Smooth muscle cell (in vitro differentiated cells): ENCODE data around the gene BPHL. TPM values are rescaled to one million over a fixed set of nuclear protein-coding genes. Genes with fewer than 3 reads are reported as not detected.

Source experiments
- DNase-seq: peaks from one replicate; lab custom pipeline; 2025; ENCODE audit not compliant: unreplicated experiment; lab: John Stamatoyannopoulos, UW
- H2AFZ ChIP-seq: fragments of 200-600 bp; sonication (generic); 2 replicates; pipeline ENCODE4 v1.6.0; 2016; ENCODE audit warnings: antibody characterized with exemption, low read depth, mild to moderate bottlenecking
- H3F3A ChIP-seq: fragments of 200-600 bp; sonication (generic); 2 replicates; pipeline ENCODE4 v1.6.0; 2017; ENCODE audit warnings: antibody characterized with exemption, low read depth
- H3K27ac ChIP-seq: fragments of 200-600 bp; sonication (generic); 2 replicates; pipeline ENCODE4 v1.5.1; 2016; ENCODE audit warnings: low read depth, mild to moderate bottlenecking
- H3K27me3 ChIP-seq: fragments of 200-600 bp; sonication (generic); 2 replicates; pipeline ENCODE4 v1.6.1; 2016; ENCODE audit warnings: low read depth, mild to moderate bottlenecking
- H3K36me3 ChIP-seq: fragments of 200-600 bp; sonication (generic); 2 replicates; pipeline ENCODE4 v1.5.1; 2016; ENCODE audit warnings: low read depth
- H3K4me1 ChIP-seq: fragments of 200-600 bp; sonication (generic); 2 replicates; pipeline ENCODE4 v1.5.1; 2016; ENCODE audit warnings: low read depth
- H3K4me2 ChIP-seq: fragments of 200-600 bp; sonication (generic); 2 replicates; pipeline ENCODE4 v1.6.0; 2016; ENCODE audit warnings: mild to moderate bottlenecking
- H3K4me3 ChIP-seq: fragments of 200-600 bp; sonication (generic); 2 replicates; pipeline ENCODE4 v1.5.1; 2016; ENCODE audit warnings: mild to moderate bottlenecking
- H3K79me2 ChIP-seq: fragments of 200-600 bp; sonication (generic); 2 replicates; pipeline ENCODE4 v1.6.0; 2016; ENCODE audit warnings: low read depth, mild to moderate bottlenecking
- H3K9ac ChIP-seq: fragments of 200-600 bp; sonication (generic); 2 replicates; pipeline ENCODE4 v1.6.0; 2016; ENCODE audit warnings: low read depth
- H3K9me3 ChIP-seq: fragments of 200-600 bp; sonication (generic); replicated peaks from 2 replicates; pipeline ENCODE4 v1.5.1; 2016; ENCODE audit warnings: low read depth
- H4K20me1 ChIP-seq: fragments of 200-600 bp; sonication (generic); 2 replicates; pipeline ENCODE4 v1.6.0; 2016; ENCODE audit warnings: low read depth
- CTCF ChIP-seq: fragments of 200-600 bp; sonication (generic); IDR thresholded peaks from 2 replicates; pipeline ENCODE4 v1.5.1; 2017; ENCODE audit warnings: borderline replicate concordance, mild to moderate bottlenecking, antibody characterized with exemption; ENCODE audit not compliant: insufficient read depth, poor library complexity, severe bottlenecking
- WGBS: methylation state at CpG from one replicate; pipeline ENCODE4 v1.1.7; 2016; ENCODE audit warnings: low lambda C conversion rate; 5-methylcytosine and 5-hydroxymethylcytosine counted together
- polyA plus RNA-seq: library from polyadenylated mRNA; unstranded; fragments of >200 nt; fragmentation: Nextera tagmentation; extraction: Ambion mirVana; gene quantifications from 2 replicates; pipeline ENCODE4 v1.2.1, GENCODE V29; 2016
- small RNA-seq: library from RNA; depleted of rRNA; stranded (forward); fragments of <200 nt; gene quantifications from one replicate; pipeline ENCODE3, GENCODE V24; 2014
- total RNA-seq: library from RNA; depleted of rRNA; stranded (reverse); fragments of >200 nt; gene quantifications from 2 replicates; pipeline ENCODE4 v1.2.3, GENCODE V29; 2014

BPHL gene
- total and polyA plus RNA-seq, 2 experiments from 2014 or later = 21.3 to 43.6 TPM

- Histone ChIP-seq H3K9ac (no peak overlapping the region), H3K4me2 (no peak overlapping the region), H3K79me2 (no peaks in the 10 kb centered on the region), H3K4me1 (peaks cover 8% of the 10 kb centered on the region), H3K4me3 (no peak overlapping the region), H3F3A (peaks cover 8% of the 10 kb centered on the region), H2AFZ (no peak overlapping the region), H4K20me1 (no peaks in the 10 kb centered on the region), H3K27ac (no peak overlapping the region), H3K9me3 (no peaks in the 10 kb centered on the region), H3K36me3 (no peaks in the 10 kb centered on the region), H3K27me3 (no peaks in the 10 kb centered on the region)
- no peak for TF ChIP-seq CTCF
- 94% methylated on average over 2 of the region's 2 CpGs for WGBS
- no peak for DNase-seq
These were observed 82.9 kb downstream of the BPHL start for GRCh38 chr6:3201388-3201787.

Small RNA genes lying within 50 kb of the gene (small RNA-seq; reads per million reads assigned to genes)
- gene RNA5SP201 = 0.32 reads per million, percentile 7 among the genes with 10 or more reads in this experiment

Other genes with a start within 250 kb of the BPHL start
- gene SERPINB9, start 215.4 kb upstream of the BPHL start, total RNA-seq = 22.4 and 23.7 TPM in 2 replicates
- gene SERPINB9, start 215.4 kb upstream of the BPHL start, polyA plus RNA-seq = 12.9 and 14.5 TPM in 2 replicates
- 67.8 and 85.1 TPM in 2 replicates for gene SERPINB6, start 147.1 kb upstream of the BPHL start, total RNA-seq
- 116 and 118 TPM in 2 replicates for gene SERPINB6, start 147.1 kb upstream of the BPHL start, polyA plus RNA-seq
- gene NQO2, start 118.8 kb upstream of the BPHL start, total RNA-seq = 12.9 and 16.4 TPM in 2 replicates
- gene NQO2, start 118.8 kb upstream of the BPHL start, polyA plus RNA-seq = 33.6 and 49.0 TPM in 2 replicates
- gene RIPK1, start 50.2 kb upstream of the BPHL start, total RNA-seq = 11.8 and 12.2 TPM in 2 replicates
- 8.7 and 15.9 TPM in 2 replicates for gene RIPK1, start 50.2 kb upstream of the BPHL start, polyA plus RNA-seq
- gene TUBB2A, start 38.8 kb downstream of the BPHL start, total RNA-seq = 201 and 236 TPM in 2 replicates
- gene TUBB2A, start 38.8 kb downstream of the BPHL start, polyA plus RNA-seq = 272 and 448 TPM in 2 replicates
- 55.7 and 62.1 TPM in 2 replicates for gene TUBB2B, start 108.9 kb downstream of the BPHL start, total RNA-seq
- 22.7 and 52.2 TPM in 2 replicates for gene TUBB2B, start 108.9 kb downstream of the BPHL start, polyA plus RNA-seq
- gene PSMG4, start 140.2 kb downstream of the BPHL start, total RNA-seq = 12.5 TPM in 2 replicates
- 10.9 and 11.5 TPM in 2 replicates for gene PSMG4, start 140.2 kb downstream of the BPHL start, polyA plus RNA-seq